B cell (primary cell): ENCODE measurements around the gene ASB2.

Experiments
- EZH2 ChIP-seq: IDR thresholded peaks from 2 replicates; pipeline ENCODE4 v1.6.1; 2012; ENCODE audit warnings: borderline replicate concordance, low read depth, mild to moderate bottlenecking, moderate library complexity, low read length; ENCODE audit not compliant: insufficient read depth, poor library complexity, severe bottlenecking
- TF ChIP-seq, protein P1 (sequence below): fragments of 200-600 bp; IDR thresholded peaks from one replicate; pipeline ENCODE4 v1.8.0; 2022; ENCODE audit warnings: antibody characterized with exemption, mild to moderate bottlenecking

DNA sequence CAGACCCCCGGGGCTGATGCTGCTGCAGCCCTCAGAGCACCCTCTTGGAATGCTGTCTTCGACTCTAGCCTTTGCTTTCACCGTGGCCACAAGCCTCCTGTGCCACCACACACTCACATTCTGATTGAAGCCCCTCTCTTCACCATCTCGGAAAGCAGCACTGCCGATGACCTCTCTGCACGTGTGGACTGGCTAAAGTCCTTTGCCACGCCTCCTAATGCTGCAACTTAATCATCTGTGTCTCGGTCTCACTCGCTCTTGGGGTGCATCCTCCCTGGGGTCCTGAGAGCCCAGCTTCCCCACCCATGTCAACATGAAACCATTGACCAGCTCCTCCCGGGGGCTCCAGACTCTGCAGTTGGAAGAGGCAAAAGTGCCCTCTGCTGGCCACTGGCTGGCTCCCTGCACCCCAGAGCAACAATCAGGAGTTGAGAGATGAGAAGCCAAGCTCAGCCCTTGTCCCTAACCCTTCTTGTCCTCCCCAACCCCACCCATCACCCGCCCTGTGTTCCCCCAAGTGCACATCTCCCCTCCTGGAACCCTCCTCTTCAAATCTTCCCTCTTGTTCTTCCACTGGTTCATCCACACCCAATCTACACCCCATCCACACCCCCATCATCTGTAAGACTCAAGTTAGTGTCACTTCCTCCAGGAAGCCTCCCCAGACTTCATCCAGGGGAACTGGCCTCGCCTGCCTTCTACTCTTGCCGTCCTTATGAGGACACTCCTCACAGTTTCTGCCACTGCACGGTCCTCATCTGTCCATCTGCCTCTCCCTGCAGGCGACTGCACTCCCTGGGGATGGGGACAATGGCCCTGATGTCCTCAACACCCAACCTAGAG lies 72.8 kb downstream of the ASB2 start:
- no peak for TF ChIP-seq EZH2
- TF ChIP-seq, protein P1, sequence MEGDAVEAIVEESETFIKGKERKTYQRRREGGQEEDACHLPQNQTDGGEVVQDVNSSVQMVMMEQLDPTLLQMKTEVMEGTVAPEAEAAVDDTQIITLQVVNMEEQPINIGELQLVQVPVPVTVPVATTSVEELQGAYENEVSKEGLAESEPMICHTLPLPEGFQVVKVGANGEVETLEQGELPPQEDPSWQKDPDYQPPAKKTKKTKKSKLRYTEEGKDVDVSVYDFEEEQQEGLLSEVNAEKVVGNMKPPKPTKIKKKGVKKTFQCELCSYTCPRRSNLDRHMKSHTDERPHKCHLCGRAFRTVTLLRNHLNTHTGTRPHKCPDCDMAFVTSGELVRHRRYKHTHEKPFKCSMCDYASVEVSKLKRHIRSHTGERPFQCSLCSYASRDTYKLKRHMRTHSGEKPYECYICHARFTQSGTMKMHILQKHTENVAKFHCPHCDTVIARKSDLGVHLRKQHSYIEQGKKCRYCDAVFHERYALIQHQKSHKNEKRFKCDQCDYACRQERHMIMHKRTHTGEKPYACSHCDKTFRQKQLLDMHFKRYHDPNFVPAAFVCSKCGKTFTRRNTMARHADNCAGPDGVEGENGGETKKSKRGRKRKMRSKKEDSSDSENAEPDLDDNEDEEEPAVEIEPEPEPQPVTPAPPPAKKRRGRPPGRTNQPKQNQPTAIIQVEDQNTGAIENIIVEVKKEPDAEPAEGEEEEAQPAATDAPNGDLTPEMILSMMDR = no peak
